ENCODE measurements around the gene AGBL4.

DNA sequence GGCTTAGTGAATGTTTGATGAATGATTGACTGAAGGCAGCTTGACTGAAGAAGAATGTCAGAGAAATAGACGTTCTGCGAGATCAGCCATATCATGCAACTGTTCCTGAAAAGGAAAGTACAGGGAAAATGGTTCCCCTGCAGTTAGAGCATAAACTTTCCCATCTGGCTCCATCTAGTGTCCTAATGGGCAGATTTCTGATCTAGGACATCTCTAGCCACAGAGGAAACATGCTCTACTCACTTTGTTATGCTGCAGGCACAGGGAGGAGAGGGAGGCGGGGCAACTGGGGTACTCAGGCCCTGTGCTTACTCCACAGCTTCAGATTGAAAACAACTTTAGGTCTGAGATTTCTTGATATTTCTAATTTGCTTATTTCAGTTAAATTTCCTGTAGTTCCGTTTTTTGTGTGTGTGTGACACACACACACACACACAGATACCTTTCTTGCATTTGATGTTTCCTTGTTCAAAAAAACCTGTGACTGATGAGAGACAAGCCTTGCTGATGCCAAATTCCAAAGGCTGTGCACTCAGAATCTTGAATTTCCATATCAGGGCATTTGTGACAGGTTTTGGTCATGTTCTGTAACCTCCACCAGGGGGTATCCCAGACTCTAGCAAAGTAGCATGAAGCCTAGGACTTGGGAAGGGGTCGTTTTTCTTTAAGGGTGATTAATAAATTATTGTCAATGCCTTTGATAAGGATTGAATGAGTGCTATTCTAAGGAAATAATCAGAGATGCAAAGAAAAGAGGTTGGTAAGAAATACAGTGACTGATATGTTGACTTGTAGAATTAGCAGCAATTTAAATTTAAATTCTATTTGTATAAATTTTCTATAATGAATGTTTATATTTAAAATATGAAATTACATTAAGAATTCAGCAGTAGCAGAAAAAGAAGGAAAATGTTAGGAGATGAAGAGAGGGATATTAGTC, 1107.4 kb downstream of the AGBL4 start:
- peak in 1 of 2 donors; percentile 29 for TF ChIP-seq CTCF (IDR thresholded peaks at IDR 0.05)
- no peak for TF ChIP-seq POLR2A (IDR thresholded peaks at IDR 0.05)
